Suprapubic skin (tissue), 4 donors: ENCODE data around the gene MRFAP1L1.

Experiments used
- CTCF ChIP-seq, 2 donors: fragments of 200-600 bp in 1 of 2; fragments of 450-650 bp in 1 of 2; sonication (generic) in 1 of 2; IDR thresholded peaks; one replicate each; pipeline ENCODE4 v1.5.1; 2016 to 2019; ENCODE audit warnings: antibody characterized with exemption in 2 of 2, mild to moderate bottlenecking in 1 of 2, moderate library complexity in 1 of 2
- EP300 ChIP-seq: sonication (generic); formaldehyde crosslinking; IDR thresholded peaks from one replicate; pipeline ENCODE4 v1.6.1; 2017; ENCODE audit warnings: antibody characterized with exemption
- POLR2A ChIP-seq, 2 donors: fragments of 450-650 bp; IDR thresholded peaks; one replicate each; pipeline ENCODE4 v1.6.1; 2017; ENCODE audit warnings: antibody characterized with exemption in 2 of 2, mild to moderate bottlenecking in 2 of 2, moderate library complexity in 2 of 2
- POLR2AphosphoS5 ChIP-seq, 3 donors: sonication (generic); formaldehyde crosslinking; IDR thresholded peaks; one replicate each; pipeline ENCODE4 v1.6.1; 2017; ENCODE audit warnings: antibody characterized with exemption in 3 of 3

DNA sequence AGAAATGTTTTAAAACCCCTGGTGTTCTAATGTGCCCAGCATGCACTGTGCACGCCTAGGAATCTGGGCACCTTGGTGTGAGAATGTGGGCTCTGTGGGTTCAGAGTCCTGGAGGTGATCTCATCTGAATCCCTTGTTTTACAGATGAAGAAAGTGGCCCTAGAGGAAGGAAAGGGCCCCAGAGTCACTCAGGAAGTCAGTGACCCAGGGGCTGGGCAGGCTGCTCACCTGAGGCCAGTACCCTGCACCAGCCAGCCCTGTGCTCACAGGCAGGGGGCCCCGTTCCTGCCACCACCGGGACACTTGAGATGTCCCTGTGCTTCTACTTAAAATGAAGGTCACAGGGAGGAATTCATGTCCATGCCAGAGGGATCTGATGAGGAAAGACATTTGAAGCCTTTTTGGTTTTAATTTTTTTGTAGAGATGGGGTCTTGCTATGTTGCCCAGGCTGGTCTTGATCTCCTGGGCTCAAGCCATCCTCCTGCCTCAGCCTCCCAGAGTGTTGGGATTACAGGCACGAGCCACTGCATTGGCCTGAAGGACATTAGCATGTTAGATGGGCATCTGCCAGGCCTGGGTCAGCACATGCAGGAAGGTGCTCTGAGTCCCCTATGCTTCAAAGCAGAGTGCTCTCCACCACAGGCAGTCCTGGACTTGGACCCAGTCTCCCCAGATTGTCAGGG lies 23.4 kb downstream of the MRFAP1L1 start:
- TF ChIP-seq CTCF (IDR thresholded peaks at IDR 0.05) (no peak), POLR2A (IDR thresholded peaks at IDR 0.05) (no peak), EP300 (no peak), POLR2AphosphoS5 (IDR thresholded peaks at IDR 0.05) (no peak)
